Calu3 (cell line): ENCODE results near the gene RNASEH1. TPM values are rescaled to one million over a fixed set of nuclear protein-coding genes. Genes with fewer than 3 reads are reported as not detected.
A peak's percentile ranks its signal among the peaks of the same experiment; 100 is the strongest.
"Not testable (repeated sequence)": the region's sequence is repeated elsewhere in the genome, so short reads cannot be mapped to it uniquely, and the experiment has no call there.

Experiments used
- BruUV-seq: library from RNA; stranded (reverse); fragments of 400-500 nt; replicated peaks from 2 replicates; lab custom pipeline; 2021; lab: Mats Ljungman, UMichigan
- CTCF ChIA-PET: fragments of 300-600 bp; sonication (Branson Sonifier 250); formaldehyde crosslinking; loops from one replicate; lab custom pipeline; 2022; ENCODE audit warnings: antibody characterized with exemption; lab: Charles Lee
- DNase-seq: peaks from one replicate; pipeline ENCODE4 v3.0.0; 2022
- H3K27ac Mint-ChIP-seq: one replicate; pipeline ENCODE4 v1.8.0; 2022; ENCODE audit warnings: mixed read lengths; ENCODE audit not compliant: unreplicated experiment
- H3K27me3 Mint-ChIP-seq: one replicate; pipeline ENCODE4 v1.8.0; 2022; ENCODE audit warnings: mixed read lengths; ENCODE audit not compliant: unreplicated experiment
- H3K36me3 Mint-ChIP-seq: one replicate; pipeline ENCODE4 v1.8.0; 2022; ENCODE audit warnings: mild to moderate bottlenecking, moderate library complexity, mixed read lengths; ENCODE audit not compliant: insufficient read depth, unreplicated experiment
- H3K4me1 Mint-ChIP-seq: one replicate; pipeline ENCODE4 v1.8.0; 2022; ENCODE audit warnings: mild to moderate bottlenecking, low read depth, mixed read lengths; ENCODE audit not compliant: unreplicated experiment
- H3K4me3 Mint-ChIP-seq: one replicate; pipeline ENCODE4 v1.8.0; 2022; ENCODE audit warnings: mild to moderate bottlenecking, low read depth, moderate library complexity, mixed read lengths; ENCODE audit not compliant: unreplicated experiment
- H3K9me3 Mint-ChIP-seq: one replicate; pipeline ENCODE4 v1.8.0; 2022; ENCODE audit warnings: low read depth, mixed read lengths; ENCODE audit not compliant: unreplicated experiment
- intact Hi-C: fragments of 100-400 bp; cut with micrococcal nuclease; formaldehyde crosslinking; loops from one replicate; pipeline ENCODE4 v1.10.0; 2022; ENCODE audit not compliant: unreplicated experiment
- total RNA-seq: library from RNA; stranded (reverse); gene quantifications from 2 replicates; pipeline ENCODE4 v1.2.3, GENCODE V29; 2022
- TF ChIP-seq, protein P1 (sequence below): fragments of 200-600 bp; IDR thresholded peaks from one replicate; pipeline ENCODE4 v1.8.0; 2022; ENCODE audit warnings: antibody characterized with exemption; ENCODE audit not compliant: unreplicated experiment

RNASEH1 gene
- total RNA-seq, 1 experiment from 2014 or later = 30.2 TPM

DNA sequence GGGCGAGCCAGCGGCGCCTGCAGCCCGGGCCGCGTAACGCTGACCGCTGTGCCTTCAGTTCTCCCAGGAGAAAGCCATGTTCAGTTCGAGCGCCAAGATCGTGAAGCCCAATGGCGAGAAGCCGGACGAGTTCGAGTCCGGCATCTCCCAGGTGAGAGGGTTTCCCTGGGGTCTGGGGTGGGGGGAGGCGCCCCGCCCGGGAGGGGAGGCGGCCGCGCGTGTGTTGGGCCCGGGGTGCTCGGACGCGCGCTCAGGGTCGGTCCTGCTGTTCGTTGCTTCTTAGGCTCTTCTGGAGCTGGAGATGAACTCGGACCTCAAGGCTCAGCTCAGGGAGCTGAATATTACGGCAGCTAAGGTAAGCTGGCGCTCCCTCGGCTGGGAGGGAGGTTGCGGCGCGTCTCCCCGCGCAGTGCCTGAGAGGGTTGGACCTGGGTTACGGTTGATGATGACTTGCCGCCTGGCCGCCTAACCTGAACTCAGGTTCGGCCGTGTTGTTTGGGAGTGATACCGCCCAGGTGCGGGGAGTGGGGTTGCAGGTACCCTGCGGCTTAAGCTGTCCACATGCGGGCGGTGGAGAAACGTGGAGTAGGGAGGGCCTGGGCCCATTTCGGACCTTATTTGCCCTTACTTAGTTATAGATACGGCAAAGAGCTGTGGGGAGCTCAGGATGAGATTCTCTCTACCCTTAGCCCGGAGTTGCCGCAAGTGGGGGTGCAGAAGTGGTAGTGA is 17.6 kb upstream of the RNASEH1 start:
- TF ChIP-seq, protein P1, sequence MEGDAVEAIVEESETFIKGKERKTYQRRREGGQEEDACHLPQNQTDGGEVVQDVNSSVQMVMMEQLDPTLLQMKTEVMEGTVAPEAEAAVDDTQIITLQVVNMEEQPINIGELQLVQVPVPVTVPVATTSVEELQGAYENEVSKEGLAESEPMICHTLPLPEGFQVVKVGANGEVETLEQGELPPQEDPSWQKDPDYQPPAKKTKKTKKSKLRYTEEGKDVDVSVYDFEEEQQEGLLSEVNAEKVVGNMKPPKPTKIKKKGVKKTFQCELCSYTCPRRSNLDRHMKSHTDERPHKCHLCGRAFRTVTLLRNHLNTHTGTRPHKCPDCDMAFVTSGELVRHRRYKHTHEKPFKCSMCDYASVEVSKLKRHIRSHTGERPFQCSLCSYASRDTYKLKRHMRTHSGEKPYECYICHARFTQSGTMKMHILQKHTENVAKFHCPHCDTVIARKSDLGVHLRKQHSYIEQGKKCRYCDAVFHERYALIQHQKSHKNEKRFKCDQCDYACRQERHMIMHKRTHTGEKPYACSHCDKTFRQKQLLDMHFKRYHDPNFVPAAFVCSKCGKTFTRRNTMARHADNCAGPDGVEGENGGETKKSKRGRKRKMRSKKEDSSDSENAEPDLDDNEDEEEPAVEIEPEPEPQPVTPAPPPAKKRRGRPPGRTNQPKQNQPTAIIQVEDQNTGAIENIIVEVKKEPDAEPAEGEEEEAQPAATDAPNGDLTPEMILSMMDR = no peak
- DNase-seq = peak; percentile 6
- Mint-ChIP-seq H3K27me3 (no peaks in the 10 kb centered on the region), H3K4me1 (peaks cover 37% of the 10 kb centered on the region), H3K27ac (peak overlapping the region; percentile 96), H3K9me3 (no peaks in the 10 kb centered on the region), H3K36me3 (peaks cover 61% of the 10 kb centered on the region), H3K4me3 (peak overlapping the region; percentile 93)
- no TSS peak for BruUV-seq
- CTCF ChIA-PET = no interaction called here
- intact Hi-C loops = loop anchor here (5.0 kb wide), 1 partner anchor 77 kb away; no protein-coding TSS in a partner anchor

DNA sequence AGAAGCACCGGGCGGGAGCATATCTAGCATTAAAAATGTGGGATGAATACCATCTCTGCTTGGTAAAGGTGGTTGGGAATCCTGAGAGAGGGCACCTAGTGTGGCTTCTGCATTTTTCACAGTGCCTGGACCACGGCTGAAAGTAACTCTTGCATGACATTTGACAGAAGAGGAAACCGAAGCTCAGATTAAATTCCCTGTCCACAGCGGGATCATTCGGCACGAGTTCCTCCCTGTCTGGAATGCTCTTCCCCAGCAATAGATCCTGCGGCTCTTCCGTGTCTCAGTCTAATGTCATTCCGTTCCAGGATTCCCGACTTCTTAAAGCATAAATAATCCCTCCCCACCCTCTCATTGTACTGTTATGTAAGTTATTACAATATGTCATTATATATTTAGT is 16.0 kb upstream of the RNASEH1 start:
- BruUV-seq = no TSS peak
- CTCF ChIA-PET = interaction anchor here (0.6 kb wide), 1 partner anchor 11 kb away, joined by 3 read pairs; no protein-coding TSS in a partner anchor
- no peak overlapping the region for H3K27ac Mint-ChIP-seq
- H3K27me3 Mint-ChIP-seq = no peaks in the 10 kb centered on the region
- TF ChIP-seq, protein P1 = no peak
- H3K36me3 Mint-ChIP-seq = peaks cover 45% of the 10 kb centered on the region
- no peak for DNase-seq
- intact Hi-C loops = no loop called here
- H3K9me3 Mint-ChIP-seq = no peaks in the 10 kb centered on the region
- no peak overlapping the region for H3K4me3 Mint-ChIP-seq
- peaks cover 30% of the 10 kb centered on the region for H3K4me1 Mint-ChIP-seq

DNA sequence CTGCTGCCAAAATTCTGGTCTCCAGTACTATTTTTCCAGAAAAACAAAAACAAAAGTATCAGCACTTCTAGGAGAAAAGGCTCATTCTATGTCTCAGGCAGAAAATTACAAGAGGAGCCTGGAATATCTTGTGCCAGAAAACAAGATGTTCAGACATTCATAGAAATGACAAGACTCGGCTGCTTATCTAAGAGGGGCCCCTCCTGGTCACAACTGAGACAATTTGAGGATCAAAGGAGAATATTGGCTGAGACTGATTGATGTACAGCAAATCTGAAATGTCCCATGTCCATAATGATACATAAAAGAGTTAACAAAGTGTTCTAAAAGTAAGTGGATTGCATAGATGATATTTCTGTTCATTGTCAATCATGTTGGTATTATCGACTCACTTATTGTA is 14.5 kb upstream of the RNASEH1 start:
- peaks cover 30% of the 10 kb centered on the region for H3K36me3 Mint-ChIP-seq
- no peaks in the 10 kb centered on the region for H3K27me3 Mint-ChIP-seq
- no peaks in the 10 kb centered on the region for H3K9me3 Mint-ChIP-seq
- no peak for DNase-seq
- H3K27ac Mint-ChIP-seq = no peak overlapping the region
- no TSS peak for BruUV-seq
- H3K4me1 Mint-ChIP-seq = peaks cover 14% of the 10 kb centered on the region
- H3K4me3 Mint-ChIP-seq = no peak overlapping the region
- CTCF ChIA-PET = no interaction called here
- TF ChIP-seq, protein P1 = no peak
- intact Hi-C loops = no loop called here

DNA sequence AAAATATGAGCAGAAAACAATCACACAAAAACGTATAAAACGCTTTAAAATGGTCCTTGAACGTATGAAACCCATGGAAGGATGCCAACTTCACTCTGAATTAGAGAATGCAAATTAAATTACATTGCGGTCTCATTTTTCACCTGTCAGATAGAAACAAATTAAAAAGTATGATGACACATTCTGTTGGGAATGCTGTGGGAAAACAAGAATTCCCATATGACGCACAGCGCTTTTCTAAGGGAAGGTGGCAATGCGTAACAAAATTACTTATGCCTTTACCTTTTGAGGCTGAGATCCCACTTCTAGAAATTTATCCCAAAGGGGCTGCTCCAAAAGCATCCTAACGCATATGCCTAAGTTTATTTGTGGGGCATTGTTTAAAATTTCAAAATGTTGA is 13.2 kb upstream of the RNASEH1 start:
- peaks cover under 1% of the 10 kb centered on the region for H3K4me1 Mint-ChIP-seq
- H3K4me3 Mint-ChIP-seq = no peak overlapping the region
- TF ChIP-seq, protein P1 = no peak
- BruUV-seq = no TSS peak
- CTCF ChIA-PET = no interaction called here
- H3K27ac Mint-ChIP-seq = no peak overlapping the region
- no peak for DNase-seq
- no peaks in the 10 kb centered on the region for H3K27me3 Mint-ChIP-seq
- H3K36me3 Mint-ChIP-seq = peaks cover 17% of the 10 kb centered on the region
- no peaks in the 10 kb centered on the region for H3K9me3 Mint-ChIP-seq
- intact Hi-C loops = no loop called here

DNA sequence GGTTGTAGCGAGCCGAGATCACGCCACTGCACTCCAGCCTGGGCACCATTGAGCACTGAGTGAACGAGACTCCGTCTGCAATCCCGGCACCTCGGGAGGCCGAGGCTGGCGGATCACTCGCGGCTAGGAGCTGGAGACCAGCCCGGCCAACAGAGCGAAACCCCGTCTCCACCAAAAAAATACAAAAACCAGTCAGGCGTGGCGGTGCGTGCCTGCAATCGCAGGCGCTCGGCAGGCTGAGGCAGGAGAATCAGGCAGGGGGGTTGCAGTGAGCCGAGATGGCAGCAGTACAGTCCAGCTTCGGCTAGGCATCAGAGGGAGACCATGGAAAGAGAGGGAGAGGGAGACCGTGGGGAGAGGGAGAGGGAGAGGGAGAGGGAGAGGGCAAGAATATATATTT is 11.5 kb upstream of the RNASEH1 start:
- CTCF ChIA-PET, H3K4me1 Mint-ChIP-seq, BruUV-seq, H3K4me3 Mint-ChIP-seq, H3K27ac Mint-ChIP-seq, intact Hi-C loops, H3K27me3 Mint-ChIP-seq, H3K36me3 Mint-ChIP-seq, H3K9me3 Mint-ChIP-seq, DNase-seq: not testable (repeated sequence)
